GM19372 (cell line): ENCODE data around the gene METTL15.
"Not testable (repeated sequence)": the region's sequence is repeated elsewhere in the genome, so short reads cannot be mapped to it uniquely, and the experiment has no call there.

Experiments
- ATAC-seq: cut with Tn5 transposase; IDR thresholded peaks from one replicate; pipeline ENCODE4 v1.9.1; 2021; ENCODE audit warnings: mild to moderate bottlenecking, low read depth, moderate library complexity; ENCODE audit not compliant: unreplicated experiment

Gene METTL15

GRCh38 chr11:28366549-28367346 lies 258.6 kb downstream of the METTL15 start:
- no peak for ATAC-seq

- not testable (repeated sequence) for ATAC-seq
Measured at GRCh38 chr11:28378095-28378494, 269.9 kb downstream of the METTL15 start.
